Mammary epithelial cell (primary cell): Measurements from ENCODE around the gene MYL6B.

Experiments used
- CTCF ChIP-seq, 2 donors: IDR thresholded peaks in 1 of 2; conservative IDR thresholded peaks in 1 of 2; 2 replicates each; pipeline ENCODE4 v1.5.1; 2011 to 2012; ENCODE audit warnings: inconsistent platforms in 2 of 2, low read length in 2 of 2, mild to moderate bottlenecking in 2 of 2, control low read depth in 1 of 2, low read depth in 1 of 2; ENCODE audit not compliant: insufficient read depth in 1 of 2; ENCODE audit errors: extremely low read depth in 1 of 2
- EZH2 ChIP-seq: IDR thresholded peaks from 2 replicates; pipeline ENCODE4 v1.6.1; 2012; ENCODE audit warnings: low read length, inconsistent platforms, borderline replicate concordance

- TF ChIP-seq CTCF (conservative IDR thresholded peaks at IDR 0.05 in 1 of 2, IDR thresholded peaks at IDR 0.05 in 1 of 2; ENCODE audit: extremely low read depth in 1 of 2, insufficient read depth in 1 of 2, low read depth in 1 of 2, low read length in 2 of 2) (peak; percentile 32 to 57), EZH2 (no peak)
Observed at GRCh38 chr12:56157201-56158028, 5.0 kb downstream of the MYL6B start.
